HG03159 (cell line): ENCODE results near the gene C2CD4C.
"Not testable (repeated sequence)": the region's sequence is repeated elsewhere in the genome, so short reads cannot be mapped to it uniquely, and the experiment has no call there.

Experiments
- ATAC-seq: cut with Tn5 transposase; IDR thresholded peaks from one replicate; pipeline ENCODE4 v1.9.1; 2021; ENCODE audit warnings: mild to moderate bottlenecking, moderate library complexity; ENCODE audit not compliant: unreplicated experiment

The C2CD4C gene

DNA sequence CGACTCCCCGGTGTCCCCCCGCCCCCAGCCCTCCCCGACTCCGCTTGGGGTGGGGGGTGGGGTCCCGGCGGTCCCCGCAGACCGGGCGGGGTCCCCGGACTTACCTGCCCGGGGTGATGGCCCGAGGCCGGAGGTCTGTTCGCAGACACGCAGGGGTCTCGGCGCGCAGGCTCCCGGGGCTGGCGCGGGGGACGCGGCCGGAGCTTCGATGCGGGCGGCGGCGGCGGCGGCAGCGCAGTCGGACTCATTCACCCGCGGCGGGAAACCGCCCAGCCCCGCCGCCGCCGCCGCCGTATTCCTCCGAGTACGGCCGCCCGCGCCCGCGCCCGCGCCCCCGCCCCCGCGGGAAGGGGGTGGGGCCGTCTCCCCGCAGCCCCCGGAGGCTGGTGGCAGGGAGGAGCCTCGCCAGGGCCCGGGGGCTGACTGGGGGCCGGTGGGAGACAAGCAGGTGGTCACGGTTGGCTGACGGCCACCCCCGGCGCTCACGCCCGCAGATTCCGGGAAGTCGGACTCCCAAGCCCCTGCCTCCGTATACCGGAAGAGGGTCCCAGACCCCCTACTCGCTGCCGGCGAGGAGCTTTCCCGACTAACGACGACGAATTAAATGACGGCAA lies at the start of gene C2CD4C:
Gene C2CD4C, minus strand, starts transcription at position 246 of the 614 bp plus-strand sequence. CDS start 786 bp downstream, outside the sequence.
- ATAC-seq: no peak

GRCh38 chr19:458091-459042 lies 49.4 kb upstream of the C2CD4C start:
- no peak for ATAC-seq

DNA sequence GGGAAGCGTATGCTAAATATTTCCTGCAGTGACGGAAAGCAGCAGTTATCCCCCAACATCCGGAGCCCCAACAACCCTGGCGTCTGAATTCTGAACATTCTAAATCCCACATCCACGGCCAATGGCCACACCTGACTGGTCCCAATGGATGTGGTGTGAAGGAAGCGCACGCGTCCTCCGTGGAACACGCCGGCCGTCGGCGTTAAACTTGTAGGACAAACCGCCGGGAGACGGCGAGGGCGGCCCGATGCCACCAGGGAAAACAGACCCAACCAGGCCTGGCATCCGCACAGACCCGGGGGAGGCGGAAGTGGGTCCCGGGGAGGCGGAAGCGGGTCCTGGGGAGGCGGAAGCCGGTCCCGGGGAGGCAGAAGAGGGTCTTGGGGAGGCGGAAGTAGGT lies 48.7 kb upstream of the C2CD4C start:
- ATAC-seq: no peak

DNA sequence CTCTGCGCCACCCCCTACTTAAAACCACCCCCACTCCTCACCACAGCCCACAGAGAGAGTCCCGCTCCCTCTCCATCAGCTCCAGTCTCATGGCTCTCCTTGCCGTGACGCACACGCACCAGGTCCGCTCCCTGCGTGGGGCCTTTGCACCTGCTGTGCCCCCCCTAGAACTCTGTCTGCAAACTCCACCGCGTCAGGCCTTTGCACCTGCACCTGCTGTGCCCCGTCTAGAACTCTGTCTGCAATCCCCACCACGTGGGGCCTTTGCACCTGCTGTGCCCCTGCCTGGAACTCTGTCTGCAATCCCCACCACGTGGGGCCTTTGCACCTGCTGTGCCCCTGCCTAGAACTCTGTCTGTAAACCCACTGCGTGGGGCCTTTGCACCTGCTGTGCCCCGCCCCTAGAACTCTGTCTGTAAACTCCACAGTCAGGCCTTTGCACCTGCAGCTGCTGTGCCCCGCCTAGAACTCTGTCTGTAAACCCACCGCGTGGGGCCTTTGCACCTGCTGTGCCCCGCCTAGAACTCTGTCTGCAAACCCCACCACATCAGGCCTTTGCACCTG lies 47.7 kb upstream of the C2CD4C start:
- ATAC-seq: no peak

DNA sequence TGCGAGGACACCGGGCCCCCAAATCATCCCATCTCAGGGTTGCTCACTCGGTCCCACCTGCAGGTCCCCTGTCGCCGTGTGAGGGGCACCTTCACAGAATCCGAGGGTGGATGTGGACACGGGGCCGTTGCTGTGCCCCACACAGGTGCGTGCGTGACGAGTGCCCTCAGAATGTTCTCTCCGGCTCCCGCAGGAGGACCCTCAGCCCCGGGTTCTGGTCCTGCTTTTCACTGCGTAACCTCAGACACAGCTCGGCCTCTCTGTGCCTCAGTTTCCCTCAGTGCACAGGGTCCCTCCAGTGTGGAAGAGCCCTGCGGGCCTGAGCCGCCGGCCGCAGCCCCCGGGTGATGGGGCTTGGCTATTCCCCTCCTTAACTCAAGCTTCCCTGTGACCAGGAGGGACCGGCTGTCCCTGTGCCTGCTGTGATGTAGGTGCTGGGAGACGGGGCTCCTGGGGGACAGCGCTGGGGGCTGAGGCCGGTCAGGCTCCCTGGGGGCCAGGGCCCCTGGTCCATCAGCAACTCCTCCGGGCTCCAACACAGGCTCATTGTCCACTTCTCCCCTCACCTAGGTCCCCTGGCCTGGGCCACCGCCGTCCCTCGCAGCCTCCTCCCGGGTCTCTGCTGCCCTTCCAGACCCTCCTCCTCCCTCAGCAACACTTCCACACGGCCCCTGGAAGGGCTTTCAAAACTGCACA lies 47.1 kb upstream of the C2CD4C start:
- ATAC-seq: no peak

DNA sequence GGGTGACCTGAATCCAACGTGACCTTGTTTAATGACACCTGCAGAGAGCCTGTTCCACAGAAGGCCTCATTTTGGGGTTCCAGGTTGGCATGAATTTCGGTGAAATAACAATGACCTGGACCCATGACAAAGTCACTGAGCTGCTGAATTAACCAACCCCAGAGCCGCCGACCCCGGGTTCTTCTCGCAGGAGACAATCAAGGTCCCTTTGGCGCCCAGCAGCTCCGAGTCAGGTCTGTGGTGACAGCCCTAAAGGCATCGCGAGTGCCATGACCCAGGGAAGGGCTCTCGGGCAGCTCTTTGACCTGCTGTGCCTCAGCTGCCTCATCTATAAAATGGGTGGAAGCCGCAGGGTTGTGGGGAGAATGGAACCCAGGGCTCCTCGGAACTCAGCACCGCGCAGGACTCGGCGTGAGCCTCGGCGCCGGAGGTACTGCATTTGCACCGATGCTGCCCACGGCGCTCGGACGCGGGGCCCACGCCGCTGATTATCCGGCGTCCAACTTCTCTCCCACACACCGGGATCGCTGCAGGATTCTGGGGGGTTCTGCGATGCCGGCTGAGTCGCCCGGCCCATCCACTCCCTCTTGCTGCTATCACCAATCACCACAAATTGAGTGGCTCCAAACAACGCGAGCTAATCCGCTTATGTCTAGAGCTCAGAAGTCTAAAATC lies 46.2 kb upstream of the C2CD4C start:
- ATAC-seq: no peak

DNA sequence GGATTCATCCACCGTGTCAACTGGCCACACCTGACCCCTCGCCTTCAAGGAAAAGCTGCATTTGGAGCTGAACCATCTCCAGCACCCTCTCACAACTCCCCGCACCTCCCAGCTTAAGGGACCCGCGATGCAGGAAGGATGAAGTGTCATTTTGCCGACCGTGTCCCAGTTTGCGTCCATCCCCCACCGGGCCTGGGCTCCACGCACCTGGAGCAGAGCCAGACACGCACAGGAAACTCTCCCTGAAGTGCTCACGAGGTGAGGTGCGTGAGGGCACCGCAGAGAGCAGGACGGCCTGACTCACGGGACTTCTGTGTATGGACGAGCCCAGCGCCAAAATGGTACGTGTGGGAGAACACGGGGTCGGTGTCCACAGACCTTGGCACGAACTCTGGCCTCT lies 44.7 kb upstream of the C2CD4C start:
- ATAC-seq: no peak

DNA sequence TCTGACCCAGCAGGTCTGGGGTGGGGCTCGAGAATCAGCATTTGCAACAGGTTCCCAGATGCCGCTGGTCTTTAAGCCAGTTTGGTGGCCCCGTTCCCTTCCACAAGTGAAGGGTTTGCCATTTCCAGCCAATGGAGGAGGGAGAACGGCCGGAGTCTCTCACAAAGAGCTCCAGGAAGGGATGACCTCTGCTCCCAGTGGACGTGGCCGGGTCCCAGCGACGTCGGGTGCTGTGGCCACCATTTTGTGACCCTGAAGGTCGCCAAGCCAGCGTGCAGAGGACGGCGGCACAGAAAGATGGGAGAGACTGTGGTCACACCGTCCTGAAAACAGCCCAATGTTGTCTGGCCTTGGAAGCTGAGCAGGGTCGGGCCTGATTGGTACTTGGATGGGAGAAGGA lies 43.9 kb upstream of the C2CD4C start:
- ATAC-seq: no peak

- ATAC-seq: not testable (repeated sequence)
Observed at GRCh38 chr19:450912-451481, 42.0 kb upstream of the C2CD4C start.

DNA sequence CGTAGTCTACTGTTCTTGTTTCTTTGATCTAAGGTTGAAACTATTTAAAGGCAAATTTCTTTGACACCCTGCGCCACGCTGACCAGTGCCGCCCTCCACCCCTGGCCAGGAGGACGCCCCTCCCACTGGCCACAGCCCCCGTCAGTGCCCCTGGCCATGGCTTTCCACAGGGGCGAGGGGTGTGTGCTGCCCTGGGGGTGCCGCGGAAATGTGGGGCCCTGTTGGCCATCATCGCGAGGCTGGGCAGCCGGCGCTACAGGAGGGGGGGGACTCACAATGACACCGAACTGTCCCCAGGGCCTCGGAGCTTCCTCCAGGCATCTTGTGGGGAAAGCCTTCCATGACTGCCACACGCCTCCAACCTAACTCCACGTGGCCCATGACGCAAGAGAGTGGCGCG lies 41.0 kb upstream of the C2CD4C start:
- no peak for ATAC-seq

DNA sequence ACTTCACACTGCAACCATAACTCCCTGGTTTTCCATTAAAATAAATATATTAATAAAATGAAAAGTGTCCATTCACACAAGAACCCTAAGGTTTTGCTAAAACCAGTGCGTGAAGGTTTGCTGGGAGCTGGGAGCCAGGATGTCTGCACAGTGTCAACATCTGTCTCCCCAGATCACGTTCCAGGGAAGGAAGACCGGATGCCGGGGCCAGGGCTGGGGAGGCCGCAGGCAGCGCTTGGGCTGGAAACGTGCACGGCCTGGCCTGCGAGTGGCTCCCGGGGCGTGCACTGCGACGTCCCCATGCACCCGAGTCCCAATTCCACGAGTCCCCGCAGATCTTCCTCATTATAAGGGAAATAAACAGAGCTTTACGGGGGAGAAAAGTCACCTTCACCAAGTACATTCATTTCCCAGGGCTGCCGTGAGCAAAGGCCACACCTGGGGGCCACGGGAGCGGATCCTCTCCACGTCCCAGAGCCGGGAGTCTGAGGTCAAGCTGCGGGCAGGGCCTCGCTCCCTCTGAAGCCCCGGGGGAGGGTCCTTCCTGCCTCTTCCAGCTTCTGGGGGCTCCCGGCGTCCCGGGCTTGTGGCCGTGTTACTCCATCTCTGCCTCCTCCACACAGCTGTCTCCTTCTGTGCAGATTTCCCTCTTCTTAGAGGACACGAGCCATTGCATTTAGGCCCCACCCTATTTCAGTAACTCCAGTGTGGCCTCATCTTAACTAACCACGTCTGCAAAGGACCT lies 39.0 kb upstream of the C2CD4C start:
- ATAC-seq: no peak

- no peak for ATAC-seq
Observed at GRCh38 chr19:447064-447426, 38.1 kb upstream of the C2CD4C start.

- no peak for ATAC-seq
Observed at GRCh38 chr19:444677-445210, 35.8 kb upstream of the C2CD4C start.

DNA sequence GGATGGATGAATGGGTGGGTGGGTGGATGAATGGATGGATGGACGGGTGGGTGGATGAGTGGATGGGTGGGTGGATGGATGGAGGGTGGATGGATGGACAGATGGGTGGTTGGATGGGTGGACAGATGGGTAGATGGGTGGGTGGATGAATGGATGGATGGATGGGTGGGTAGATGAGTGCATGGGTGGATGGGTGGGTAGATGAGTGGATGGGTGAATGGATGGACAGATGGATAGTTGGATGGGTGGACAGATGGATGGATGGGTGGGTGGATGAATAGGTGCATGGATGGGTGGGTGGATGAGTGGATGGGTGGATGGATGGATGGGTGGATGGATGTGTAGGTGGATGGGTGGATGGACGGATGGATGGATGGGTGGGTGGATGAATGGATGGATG lies 34.1 kb upstream of the C2CD4C start:
- ATAC-seq: no peak

- ATAC-seq: no peak
Observed at GRCh38 chr19:442085-442484, 33.1 kb upstream of the C2CD4C start.

DNA sequence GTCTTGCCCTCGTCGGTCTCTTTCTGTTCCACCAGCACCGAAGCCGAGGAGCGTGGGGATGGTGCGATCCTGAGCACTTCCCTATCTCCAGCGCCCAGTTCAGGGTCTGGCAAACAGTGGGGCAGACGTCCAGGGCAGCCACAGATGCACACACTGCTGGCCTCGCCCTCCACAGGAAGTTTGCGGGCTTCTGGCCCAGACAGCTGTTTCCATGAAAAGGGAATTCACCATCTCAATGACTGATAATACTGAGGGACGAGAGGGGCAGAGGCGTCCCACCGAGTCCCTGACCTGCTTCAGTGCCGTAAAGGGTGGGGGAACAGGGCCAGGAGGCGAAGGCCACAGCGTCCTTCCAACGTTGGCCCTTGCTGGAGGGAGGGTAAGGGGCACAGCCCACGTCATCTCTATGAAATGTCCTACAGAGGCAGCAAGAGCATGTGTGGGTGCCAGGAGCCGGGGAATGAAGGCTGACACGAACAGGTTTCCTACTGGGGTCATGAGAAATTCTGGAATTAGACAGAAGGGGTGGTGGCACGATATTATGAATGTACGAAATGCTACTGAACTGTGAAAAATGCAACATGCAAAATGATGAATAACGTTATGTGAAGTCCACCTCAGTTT lies 32.4 kb upstream of the C2CD4C start:
- ATAC-seq: no peak

- ATAC-seq: no peak
Observed at GRCh38 chr19:440391-441212, 31.7 kb upstream of the C2CD4C start.

DNA sequence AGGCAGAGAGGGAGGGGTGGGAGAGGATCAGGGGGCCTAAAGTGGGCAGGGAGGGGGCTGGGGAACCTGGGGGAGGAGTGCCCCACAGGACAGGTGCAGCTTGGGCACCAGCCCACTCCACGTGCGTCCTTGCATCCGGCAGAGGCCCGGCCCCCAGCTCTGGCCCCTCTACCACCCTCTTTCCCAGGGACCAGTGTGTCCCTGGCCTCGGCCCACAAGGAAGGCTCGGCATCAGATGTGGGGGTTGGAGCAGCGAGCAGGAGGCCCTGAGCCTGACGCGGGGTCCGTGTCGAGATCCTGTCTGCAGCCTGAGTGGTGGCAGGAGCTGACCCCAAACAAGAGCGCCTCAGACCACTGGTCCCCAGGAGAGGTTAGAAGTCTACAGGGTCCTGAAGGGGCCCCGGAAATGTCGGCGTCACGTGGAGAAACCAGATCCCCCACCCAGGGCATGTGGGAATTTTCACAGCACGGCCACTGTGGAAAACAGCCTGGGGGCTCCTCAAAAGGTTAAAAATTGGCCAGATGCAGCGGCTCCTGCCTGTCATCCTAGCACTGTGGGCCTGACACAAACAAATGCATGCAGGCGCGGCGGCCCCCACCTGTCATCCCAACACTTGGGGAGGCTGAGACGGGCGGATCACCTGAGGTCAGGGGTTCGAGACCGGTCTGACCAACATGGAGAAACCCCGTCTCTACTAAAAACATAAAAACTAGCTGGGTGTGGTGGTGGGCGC lies 30.4 kb upstream of the C2CD4C start:
- ATAC-seq: no peak
